SIG-M5 treated with dmso at 0.1 percent for 504 hours (cell line): Measurements from ENCODE around the gene PCNT.
"Not testable (repeated sequence)": the region's sequence is repeated elsewhere in the genome, so short reads cannot be mapped to it uniquely, and the experiment has no call there.

Experiments used
- DNase-seq: peaks from one replicate; lab custom pipeline; 2025; ENCODE audit not compliant: unreplicated experiment; lab: John Stamatoyannopoulos, UW

PCNT gene

DNA sequence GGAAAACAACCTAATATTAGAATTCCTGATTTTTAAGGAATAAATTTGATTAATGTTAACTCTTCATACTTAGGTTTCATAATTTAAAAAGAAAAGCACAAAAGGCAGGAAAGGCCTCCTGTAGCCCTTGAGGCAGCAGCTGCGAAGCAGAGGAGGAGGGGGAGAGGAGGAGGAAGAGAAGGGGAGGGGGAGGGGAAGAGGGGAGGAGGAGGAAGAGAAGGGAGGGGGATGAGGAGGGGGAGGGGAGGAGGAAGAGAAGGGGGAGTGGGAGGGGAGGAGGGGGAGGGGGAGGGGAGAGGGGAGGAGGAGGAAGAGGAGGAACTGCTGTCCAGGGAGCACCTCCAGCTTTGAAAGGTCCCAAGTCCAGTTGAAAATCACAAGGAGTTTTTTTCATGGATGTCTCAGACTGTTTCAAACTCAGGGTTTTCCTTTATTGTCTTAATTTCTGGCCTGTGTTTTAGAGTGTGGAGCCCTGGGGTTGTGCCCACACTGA lies 99.6 kb downstream of the PCNT start:
- DNase-seq, result no peak

DNA sequence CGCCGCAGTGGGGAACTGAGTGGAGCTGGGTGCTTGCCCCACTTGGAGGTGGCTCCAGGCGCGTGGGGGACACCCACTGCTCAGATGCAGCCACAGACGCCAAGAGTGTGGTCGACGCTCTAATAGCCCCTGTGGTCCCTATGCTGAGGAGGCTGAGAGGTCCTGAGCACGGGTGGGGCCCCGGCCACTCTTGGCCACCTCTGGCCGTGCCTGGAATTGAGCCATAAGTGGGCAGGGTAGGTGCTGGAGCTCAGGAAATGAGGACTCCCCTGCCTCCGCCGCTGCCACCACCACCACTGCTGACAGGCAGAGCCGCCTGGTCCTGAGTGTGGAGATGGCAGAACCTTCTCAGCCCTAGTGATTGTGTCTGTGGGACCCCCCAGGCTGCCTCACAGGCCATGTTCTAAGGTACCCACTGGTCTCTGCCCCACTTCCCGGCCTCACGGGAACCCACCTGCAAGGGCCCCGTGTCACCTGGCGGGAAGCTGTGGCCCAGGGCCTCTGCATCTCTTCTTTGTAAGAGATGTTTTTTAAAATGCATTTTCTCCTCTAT lies 100.2 kb downstream of the PCNT start:
- DNase-seq, result no peak

DNA sequence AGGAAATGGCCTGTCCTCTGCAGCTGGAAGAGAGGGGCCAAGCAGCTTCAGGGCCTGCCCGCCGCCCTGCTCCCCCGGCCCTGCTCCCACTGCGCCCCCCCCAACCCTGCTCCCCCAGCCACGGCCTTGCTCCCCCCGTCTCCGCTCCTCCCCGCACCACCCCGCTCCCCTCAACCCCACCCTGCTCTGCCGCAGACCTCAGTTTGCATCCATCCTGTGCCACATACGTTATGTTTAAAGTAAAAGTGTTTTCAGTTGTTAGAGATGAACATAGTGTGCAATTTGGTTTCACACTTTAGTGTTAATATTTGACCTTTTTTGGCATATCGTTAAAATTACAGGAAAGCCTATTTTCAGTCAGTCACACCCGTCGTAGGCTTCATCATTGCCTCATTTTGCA lies 100.7 kb downstream of the PCNT start:
- no peak for DNase-seq

DNA sequence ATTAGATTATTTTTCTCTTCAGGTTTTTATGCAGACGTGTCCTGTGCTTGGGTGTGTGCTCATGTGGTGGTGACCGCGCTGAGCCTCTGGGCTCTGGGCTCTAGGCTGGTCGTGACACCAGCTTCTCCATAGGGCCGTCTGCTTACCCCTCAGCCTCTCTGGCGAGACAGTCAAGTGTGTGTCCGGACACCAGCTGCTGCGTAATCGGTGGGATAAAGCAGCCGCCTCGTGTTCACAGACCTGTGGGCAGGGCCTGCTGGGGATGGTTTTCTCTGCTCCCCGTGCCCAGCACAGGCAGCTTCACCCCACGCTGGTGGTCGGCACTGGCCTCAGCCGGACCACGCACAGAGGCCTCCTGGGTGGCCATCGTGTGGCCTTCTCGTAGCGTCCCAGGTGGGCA lies 101.1 kb downstream of the PCNT start:
- DNase-seq, result no peak

DNA sequence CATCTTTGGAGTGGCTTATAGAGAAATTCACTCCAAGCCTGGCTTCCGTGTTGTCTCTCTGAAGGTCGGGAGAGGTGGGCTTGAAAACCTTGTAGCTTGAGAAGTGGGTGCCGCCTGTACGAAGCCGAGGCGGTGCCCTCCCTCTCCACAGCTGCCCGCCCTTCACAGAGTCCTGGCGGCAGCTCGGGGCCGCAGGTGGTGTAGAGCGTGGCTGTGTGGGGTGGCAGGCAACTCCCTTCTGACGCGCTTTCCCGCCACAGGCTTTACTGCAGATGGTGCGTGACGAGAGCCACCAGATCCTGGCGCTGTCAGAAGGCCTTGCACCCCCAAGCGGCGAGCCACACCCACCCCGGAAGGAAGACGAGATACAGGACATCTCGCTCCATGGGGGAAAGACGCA lies 101.6 kb downstream of the PCNT start:
- DNase-seq, result no peak

DNA sequence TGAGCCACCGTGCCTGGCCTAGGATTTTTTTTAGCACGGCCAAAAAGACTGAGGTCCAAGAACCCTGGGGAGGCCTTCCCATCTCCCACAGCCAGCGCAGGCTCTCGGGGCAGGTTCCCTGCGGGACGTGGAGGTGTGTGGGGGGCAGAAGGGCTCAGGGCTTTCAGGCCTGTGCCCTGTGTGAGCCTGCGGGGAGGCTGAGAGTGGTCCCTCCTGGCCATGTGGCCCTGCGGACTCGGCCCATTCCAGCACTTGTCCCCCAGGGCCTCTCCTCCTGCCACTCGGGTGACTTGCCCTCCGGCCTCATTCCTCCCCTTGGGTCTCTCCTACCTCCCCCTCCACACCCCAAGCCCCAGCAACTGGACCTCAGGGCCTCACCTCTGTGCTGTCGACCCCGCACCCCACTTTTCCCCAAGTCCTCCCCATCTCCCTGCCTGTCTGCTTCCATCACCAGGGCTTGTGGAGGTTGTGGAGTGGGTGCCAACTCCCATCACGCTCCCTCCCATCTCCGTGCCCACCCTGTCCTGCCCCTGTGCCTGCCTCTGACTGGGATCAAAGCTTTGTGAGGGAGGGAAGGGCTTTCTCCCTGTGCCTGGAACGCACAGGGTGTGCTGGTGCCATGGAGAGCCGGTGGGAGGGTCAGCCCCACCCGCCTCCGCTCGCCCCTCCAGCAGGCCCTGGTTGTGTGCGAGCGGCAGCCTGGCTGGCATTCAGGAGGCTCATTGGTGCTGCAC lies 102.5 kb downstream of the PCNT start:
- no peak for DNase-seq

DNA sequence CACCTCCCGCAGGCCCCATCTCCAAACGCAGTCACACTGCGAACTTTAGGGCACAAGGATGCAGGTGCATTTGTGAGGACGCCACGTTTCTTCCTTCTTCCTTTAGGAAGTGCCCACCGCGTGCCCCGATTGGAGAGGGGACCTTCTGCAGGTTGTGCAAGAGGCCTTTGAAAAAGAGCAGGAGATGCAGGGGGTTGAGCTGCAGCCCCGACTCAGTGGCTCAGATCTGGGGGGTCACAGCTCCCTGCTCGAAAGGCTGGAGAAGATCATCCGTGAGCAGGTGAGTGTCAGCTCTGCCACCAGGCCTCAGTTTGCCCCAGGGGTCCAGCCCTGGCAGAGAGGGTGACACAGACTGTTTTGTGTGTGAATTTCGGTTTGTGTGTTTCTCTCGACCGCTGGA lies 103.6 kb downstream of the PCNT start:
- DNase-seq, result no peak

DNA sequence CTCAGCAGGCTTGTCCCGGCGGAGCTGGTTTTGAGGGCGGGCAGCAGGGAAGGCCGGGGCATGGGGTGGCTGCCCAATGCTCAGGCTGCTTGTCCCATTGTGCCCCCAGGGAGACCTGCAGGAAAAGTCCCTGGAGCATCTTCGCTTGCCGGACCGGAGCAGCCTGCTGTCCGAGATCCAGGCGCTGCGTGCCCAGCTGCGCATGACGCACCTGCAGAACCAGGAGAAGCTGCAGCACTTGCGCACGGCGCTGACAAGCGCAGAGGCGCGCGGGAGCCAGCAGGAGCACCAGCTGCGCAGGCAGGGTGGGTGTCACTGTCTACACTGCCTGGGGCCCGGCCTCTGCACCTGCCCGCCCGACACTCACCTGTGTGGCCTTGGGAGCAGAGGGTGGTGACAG lies 104.3 kb downstream of the PCNT start:
- no peak for DNase-seq

DNA sequence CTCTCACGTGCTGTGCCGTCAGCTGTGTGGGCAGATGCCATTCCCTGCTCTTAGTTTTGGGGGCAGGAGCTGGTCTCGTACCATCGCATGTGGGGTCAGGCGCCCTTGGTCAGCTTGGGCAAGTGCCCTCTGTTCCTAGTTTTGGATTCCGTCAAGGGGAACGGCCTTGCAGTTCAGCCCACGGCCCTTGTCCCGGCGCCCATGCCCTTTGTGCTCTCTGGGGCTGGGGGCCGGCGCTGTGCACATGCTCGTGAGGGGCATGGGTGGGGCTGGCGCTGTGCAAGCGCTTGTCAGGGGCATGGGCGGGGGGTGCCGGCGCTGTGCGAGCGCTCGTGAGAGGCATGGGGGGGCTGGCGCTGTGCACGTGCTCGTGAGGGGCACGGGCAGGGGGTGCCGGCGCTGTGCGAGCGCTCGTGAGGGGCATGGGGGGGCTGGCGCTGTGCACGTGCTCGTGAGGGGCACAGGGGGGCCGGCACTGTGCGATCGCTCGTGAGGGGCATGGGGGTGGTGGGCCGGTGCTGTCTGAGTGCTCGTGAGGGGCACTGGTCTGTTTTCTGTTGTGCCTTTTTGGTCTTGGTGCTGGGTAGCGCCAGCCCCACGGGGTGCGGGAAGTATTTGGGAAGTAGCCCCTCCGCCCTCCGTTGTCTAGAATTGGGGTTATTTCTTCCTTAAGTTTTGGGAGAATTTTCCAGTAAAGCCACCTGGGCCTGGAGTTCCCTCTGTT lies 105.2 kb downstream of the PCNT start:
- no peak for DNase-seq

DNA sequence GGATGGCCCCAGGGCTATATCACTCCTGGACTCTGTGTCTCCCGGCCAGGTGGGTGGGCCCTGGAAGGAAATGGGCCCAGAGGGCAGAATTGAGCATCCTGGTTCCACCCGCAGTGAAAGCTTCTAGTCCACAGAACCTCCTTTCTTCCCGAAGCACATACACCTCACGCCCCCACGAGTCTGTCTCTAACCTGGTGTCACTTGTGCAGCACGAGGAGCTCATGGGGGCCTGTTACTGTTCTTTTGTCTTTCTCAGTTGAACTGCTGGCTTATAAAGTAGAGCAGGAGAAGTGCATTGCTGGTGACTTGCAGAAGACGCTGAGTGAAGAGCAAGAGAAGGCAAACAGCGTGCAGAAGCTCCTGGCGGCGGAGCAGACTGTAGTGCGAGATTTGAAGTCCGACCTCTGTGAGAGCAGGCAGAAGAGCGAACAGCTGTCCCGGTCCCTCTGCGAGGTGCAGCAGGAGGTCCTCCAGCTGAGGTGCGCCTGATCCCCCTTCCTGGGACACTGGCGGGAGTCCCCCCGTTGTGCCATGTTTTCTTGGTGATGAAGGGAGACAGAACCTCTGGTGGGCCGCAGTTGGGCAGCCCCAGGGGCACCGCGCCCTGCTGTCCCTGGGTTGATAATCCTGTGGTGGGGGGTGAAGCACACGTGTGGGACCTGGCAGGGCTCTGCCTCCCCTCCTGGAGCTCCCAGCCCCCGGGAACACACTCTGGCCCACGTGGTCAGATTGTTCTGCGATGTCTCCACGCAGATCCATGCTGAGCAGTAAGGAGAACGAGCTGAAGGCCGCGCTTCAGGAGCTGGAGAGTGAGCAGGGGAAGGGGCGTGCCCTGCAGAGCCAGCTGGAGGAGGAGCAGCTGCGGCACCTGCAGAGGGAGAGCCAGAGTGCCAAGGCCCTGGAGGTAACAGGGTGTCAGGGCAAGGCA lies 106.1 kb downstream of the PCNT start:
- no peak for DNase-seq

DNA sequence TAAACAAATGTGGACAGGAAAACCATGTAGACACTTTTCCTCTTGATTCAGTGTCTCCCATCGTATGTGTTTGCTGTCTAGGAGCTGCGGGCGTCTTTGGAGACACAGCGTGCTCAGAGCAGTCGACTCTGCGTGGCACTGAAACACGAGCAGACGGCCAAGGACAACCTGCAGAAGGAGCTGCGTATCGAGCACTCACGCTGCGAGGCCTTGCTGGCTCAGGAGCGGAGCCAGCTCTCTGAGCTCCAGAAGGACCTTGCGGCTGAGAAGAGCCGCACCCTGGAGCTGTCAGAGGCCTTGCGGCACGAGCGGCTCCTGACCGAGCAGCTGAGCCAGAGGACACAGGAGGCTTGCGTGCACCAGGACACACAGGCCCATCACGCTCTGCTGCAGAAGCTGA lies 107.5 kb downstream of the PCNT start:
- DNase-seq, result no peak

DNA sequence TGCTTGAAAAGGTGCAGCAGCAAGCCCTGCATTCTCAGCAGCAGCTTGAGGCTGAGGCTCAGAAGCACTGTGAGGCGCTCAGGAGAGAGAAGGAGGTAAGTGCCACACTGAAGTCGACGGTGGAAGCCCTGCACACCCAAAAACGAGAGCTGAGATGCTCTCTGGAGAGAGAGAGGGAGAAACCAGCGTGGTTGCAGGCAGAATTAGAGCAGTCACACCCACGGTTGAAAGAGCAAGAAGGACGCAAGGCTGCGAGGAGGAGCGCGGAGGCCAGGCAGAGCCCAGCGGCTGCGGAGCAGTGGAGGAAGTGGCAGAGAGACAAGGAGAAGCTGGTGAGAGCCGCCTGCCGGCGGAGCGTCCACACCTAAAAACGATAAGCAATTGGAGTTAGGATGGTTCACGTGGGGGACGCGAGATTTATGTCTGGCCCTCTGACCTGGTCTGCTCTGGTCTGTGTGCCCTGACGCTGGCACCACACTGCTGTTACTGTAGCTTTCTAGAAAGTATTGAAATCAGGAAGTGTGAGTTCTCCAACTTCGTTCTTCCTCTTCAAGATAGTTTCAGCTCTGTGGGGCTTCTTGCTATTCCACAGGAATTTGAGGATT lies 108.0 kb downstream of the PCNT start:
- no peak for DNase-seq

DNA sequence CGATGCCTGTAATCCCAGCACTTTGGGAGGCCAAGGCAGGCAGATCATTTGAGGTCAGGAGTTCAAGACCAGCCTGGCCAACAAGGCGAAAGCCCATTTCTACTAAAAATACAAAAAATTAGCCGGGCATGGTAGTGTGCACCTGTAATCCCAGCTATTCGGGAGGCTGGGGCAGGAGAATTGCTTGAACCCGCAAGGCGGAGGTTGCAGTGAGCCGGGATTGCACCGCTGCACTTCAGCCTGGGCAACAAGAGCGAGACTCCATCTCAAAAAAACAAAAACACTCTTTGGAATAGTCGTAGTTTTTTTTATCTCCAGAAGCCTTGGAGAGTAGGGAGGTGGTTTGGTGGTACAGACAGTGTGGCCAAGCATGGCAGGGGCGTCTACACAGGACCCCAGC lies 109.2 kb downstream of the PCNT start:
- not testable (repeated sequence) for DNase-seq

DNA sequence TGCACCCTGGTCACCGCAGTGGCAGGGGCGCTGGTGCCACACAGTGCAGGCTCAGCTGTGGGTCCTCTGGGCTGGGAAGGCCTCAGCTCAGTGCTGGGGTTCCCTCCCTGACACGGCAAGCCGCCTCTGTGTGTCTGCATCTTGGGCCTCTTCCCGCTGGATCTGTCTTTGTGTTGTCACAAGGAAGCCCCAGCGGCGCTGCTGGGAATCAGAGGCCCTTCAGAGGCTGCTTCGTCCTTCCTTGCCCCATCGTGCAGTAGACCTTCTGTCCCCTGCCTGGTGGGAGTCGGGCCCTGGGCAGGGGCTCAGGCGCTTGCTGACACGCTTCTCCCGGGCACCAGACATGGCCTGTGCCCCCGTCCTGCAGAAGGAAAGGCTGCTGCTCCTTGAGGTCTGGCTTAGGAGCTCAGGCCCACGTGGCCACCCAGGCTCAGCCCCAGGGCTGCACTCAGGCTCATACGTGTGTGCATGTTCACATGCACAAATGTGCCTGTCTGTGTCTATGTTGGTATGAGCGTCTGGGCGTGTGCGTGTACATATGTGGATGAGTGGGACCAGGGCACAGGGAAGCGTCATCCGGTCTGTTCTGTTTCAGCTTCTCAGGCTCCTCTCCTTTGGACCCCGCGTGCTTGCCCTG lies 110.5 kb downstream of the PCNT start:
- no peak for DNase-seq

DNA sequence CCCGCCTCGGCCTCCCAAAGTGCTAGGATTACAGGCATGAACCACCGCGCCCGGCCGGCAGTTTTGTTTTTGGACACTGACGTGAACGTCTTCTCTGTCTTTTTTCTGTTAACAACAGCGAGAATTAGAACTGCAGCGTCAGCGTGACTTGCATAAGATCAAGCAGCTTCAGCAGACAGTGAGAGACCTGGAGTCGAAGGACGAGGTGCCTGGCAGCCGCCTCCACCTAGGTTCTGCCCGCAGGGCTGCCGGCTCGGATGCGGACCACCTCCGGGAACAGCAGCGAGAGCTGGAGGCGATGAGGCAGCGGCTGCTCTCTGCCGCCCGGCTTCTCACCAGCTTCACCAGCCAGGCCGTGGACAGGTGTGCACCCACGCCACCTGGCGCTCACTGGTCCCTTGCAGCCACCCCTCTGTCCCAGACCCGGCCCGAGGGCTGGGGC lies 111.9 kb downstream of the PCNT start:
- DNase-seq, result no peak

DNA sequence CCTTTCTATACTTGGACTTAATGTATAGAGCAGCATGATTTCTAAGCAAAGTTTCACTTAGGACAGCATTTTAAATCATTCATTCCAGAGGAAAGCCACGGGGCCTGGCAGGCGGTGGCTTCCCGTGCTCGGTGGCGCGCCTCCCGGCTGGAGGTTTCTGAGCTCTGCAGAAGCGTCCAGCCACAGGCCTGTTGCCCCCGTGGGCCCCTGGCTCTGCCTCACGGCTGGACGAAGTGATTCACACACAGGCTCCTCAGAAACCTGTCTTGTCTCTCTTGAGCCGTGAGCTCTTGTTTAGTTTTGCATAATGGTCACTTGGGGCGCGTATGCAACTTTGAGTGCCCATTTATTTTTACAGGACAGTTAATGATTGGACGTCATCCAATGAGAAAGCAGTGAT lies 112.7 kb downstream of the PCNT start:
- DNase-seq, result no peak

DNA sequence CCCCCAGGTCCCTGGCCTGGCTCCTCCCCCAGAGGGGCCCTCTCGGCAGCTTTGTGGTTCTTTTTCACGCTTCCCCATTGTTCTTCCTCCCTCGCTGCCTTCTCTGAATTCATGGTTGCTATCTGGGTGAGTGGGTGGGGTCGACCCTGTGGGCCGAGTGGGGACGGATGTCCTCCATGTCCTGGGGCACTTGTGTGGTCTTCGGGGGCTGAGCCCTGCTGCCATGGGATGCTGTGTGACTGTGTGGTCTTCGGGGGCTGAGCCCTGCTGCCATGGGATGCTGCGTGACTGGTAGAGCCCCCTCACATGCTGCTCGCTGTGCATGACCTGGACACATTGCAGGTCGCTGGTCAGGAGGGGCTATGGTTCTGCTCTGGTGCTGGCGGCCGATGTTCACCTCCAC lies 113.1 kb downstream of the PCNT start:
- no peak for DNase-seq

DNA sequence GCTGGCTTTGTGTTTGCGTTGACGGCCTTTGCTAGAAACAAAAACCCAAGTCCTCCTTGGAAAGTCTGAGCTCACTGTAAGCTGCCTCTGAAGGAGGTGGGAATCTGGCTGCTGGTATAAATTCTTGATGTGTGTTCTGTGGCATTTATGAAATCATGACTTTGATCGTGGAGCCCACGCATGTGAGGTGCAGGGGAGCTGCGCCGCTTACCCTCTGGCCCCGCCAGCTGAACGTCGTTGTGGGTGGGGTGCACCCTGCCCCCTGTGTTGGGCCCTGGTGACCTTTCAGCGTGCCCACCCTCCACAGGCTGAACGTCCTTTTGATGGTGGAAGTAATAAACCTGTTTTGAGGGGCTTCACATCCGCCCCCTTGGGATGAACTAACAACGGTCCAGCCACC lies 113.6 kb downstream of the PCNT start:
- no peak for DNase-seq

DNA sequence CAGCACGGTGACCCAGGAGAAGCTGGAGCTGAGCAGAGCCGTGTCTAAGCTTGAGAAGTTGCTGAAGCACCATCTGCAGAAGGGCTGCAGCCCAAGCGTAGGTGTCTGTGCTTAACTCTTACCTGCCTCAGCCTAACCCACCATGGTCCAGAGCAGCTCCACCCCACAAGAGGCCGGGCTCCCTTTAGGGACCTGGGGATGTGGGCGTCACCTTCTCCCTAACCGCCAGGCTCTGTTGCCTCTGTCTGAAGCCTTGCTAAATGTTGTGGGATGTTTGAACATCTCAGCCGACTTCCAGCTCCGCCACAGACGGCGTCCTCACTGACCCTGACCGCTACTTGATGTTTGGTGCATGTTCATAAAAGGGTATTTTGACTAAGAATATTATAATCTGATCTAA lies 114.3 kb downstream of the PCNT start:
- DNase-seq, result no peak

DNA sequence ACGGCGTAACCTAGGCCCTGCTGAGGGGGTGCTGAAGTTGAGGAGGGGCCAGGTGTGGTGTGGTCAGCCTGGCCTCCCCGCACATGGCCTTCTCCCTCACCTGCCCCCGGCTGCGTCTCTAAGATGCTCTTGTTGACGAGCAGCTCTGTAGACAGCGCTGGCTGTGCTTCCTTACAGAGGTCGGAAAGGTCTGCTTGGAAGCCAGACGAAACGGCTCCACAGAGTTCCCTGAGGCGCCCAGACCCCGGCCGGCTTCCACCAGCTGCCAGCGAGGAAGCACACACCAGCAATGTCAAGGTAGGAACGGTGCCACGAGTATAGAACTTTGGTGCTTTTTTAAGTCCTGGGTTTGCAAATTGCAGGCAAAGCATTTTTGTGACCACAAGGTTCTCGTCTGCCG lies 116.0 kb downstream of the PCNT start:
- DNase-seq, result no peak
